ENCODE data around the gene ARPC5L. TPM values are rescaled to one million over a fixed set of nuclear protein-coding genes. Genes with fewer than 3 reads are reported as not detected.

ARPC5L gene
- total and polyA plus RNA-seq, 4 donors, result 27.6 to 64.6 (median 47.7) TPM

DNA sequence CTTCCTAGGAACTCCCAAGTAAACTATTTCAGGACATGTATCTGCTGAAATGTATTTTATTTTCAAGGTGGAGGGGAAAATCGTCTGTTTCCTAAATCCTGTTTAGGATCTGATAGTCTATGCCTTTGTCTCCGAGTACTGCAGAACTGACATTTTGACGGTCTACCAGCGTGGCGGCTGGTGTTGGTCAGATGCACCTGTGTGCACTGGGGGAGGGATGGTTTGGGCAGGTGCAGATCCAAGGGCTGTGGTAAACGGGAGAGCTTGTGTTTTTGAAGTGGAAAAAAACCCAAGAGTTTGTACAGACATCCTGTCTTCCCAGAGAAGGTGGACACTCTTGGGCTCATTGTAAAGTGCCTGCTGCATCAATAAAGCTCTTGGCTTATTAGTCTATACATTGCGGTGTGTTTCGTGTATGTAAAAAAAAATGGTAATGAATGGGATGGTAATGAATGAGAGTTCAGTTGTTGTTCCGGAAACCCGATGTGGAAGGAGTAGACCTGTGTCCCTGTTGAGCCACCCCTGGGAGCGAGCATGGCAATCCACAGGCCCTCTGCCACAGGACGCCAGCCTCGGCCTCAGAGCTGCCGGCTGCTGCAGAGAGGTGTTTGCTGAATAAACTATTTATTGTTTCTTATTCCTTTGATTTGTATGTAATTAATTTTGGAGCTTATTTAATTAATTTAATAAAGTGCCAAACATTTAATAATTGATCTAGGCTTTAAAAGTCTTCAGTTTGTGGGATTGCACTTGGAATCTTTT is 15.3 kb downstream of the ARPC5L start:
- TF ChIP-seq, protein P1, sequence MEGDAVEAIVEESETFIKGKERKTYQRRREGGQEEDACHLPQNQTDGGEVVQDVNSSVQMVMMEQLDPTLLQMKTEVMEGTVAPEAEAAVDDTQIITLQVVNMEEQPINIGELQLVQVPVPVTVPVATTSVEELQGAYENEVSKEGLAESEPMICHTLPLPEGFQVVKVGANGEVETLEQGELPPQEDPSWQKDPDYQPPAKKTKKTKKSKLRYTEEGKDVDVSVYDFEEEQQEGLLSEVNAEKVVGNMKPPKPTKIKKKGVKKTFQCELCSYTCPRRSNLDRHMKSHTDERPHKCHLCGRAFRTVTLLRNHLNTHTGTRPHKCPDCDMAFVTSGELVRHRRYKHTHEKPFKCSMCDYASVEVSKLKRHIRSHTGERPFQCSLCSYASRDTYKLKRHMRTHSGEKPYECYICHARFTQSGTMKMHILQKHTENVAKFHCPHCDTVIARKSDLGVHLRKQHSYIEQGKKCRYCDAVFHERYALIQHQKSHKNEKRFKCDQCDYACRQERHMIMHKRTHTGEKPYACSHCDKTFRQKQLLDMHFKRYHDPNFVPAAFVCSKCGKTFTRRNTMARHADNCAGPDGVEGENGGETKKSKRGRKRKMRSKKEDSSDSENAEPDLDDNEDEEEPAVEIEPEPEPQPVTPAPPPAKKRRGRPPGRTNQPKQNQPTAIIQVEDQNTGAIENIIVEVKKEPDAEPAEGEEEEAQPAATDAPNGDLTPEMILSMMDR (IDR thresholded peaks at IDR 0.05; ENCODE audit: control extremely low read depth, extremely low read depth), result no peak
- no peak overlapping the region for H3K27ac ChIP-seq (ENCODE audit: low read depth in 1 of 2, low read length in 1 of 2)
- ATAC-seq (ENCODE audit: insufficient read depth, low FRiP score) (no peak), DNase-seq (no peak)
- H3K4me1 ChIP-seq (ENCODE audit: control insufficient read depth in 5 of 5, insufficient read depth in 5 of 5, low read length in 5 of 5), result peaks cover 4 to 13% (median 8%) of the 10 kb centered on the region in 5 donors
- H3K4me3 ChIP-seq, result no peak overlapping the region
- no peaks in the 10 kb centered on the region for H3K9me3 ChIP-seq (ENCODE audit: control insufficient read depth in 4 of 4, insufficient read depth in 3 of 4, low read length in 3 of 4)
- no peak overlapping the region for H3K9ac ChIP-seq (ENCODE audit: insufficient read depth in 1 of 2, low read length in 2 of 2)
- H3K36me3 ChIP-seq (ENCODE audit: control insufficient read depth in 4 of 4, insufficient read depth in 4 of 4, low read length in 4 of 4), result peaks cover 22 to 57% (median 37%) of the 10 kb centered on the region in 4 donors
- WGBS, 2 donors, result 88 to 89% methylated on average over 14 of the region's 14 CpGs
- no peaks in the 10 kb centered on the region for H3K27me3 ChIP-seq (ENCODE audit: control insufficient read depth in 3 of 3, insufficient read depth in 3 of 3, low read length in 2 of 3)

DNA sequence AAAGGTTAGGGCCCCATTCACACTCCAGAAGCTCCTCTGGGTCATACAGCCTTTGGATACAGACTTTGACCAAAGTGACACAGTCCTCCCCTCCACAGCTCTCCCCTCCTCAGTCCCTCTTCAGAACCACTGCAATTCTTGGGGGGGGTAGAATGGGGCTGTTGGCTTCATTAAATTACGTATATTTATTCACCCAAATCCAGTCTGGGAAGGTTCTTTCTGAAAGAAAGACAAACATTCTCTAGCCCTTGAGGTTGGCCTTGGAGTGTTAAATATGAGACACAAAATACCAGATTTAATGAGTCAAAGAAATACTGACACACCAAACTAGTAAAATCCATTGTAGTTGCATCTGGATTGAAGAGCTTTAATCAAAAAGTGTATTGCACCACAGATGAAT is 16.1 kb downstream of the ARPC5L start:
- TF ChIP-seq, protein P1 (IDR thresholded peaks at IDR 0.05; ENCODE audit: control extremely low read depth, extremely low read depth), result no peak
- no peak for ATAC-seq (ENCODE audit: insufficient read depth, low FRiP score)
- Histone ChIP-seq H3K9ac (ENCODE audit: insufficient read depth in 1 of 2, low read length in 2 of 2) (no peak overlapping the region), H3K27me3 (ENCODE audit: control insufficient read depth in 3 of 3, insufficient read depth in 3 of 3, low read length in 2 of 3) (no peaks in the 10 kb centered on the region), H3K4me3 (no peak overlapping the region), H3K27ac (ENCODE audit: low read depth in 1 of 2, low read length in 1 of 2) (no peak overlapping the region), H3K36me3 (ENCODE audit: control insufficient read depth in 4 of 4, insufficient read depth in 4 of 4, low read length in 4 of 4) (peaks cover 22 to 63% (median 37%) of the 10 kb centered on the region in 4 donors), H3K9me3 (ENCODE audit: control insufficient read depth in 4 of 4, insufficient read depth in 3 of 4, low read length in 3 of 4) (no peaks in the 10 kb centered on the region), H3K4me1 (ENCODE audit: control insufficient read depth in 5 of 5, insufficient read depth in 5 of 5, low read length in 5 of 5) (peaks cover 0 to 6% (median 4%) of the 10 kb centered on the region in 5 donors)
- peak in 1 of 3 donors; percentile 51 for DNase-seq
- WGBS, 2 donors, result 74 to 89% methylated on average over 1 of the region's 1 CpG

DNA sequence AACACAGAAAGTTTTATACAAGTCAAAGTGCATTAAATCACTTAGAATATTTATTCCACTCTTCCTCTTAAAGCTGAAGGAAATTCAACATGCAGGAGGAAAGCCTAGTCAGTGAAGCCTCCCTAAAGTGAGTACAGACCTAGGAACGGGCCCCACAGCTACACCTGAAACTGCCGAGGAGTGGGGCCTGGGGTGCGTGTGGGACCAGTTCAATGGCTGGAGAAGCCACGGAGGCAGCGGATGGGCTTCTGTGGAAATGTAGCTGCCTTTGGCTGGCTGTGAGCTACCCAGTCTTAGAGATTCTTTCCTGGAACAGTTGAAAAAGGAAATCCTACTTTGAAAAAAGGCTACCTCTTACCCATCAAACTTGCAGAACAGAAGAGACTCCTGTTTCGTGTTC is 16.6 kb downstream of the ARPC5L start:
- TF ChIP-seq, protein P1 (IDR thresholded peaks at IDR 0.05; ENCODE audit: control extremely low read depth, extremely low read depth), result no peak
- H3K27me3 ChIP-seq (ENCODE audit: control insufficient read depth in 3 of 3, insufficient read depth in 3 of 3, low read length in 2 of 3), result no peaks in the 10 kb centered on the region
- 82 to 90% methylated on average over 6 of the region's 6 CpGs for WGBS, 2 donors
- DNase-seq, result no peak
- H3K4me1 ChIP-seq (ENCODE audit: control insufficient read depth in 5 of 5, insufficient read depth in 5 of 5, low read length in 5 of 5), result peaks cover 0 to 4% (median 2%) of the 10 kb centered on the region in 5 donors
- H3K9ac ChIP-seq (ENCODE audit: insufficient read depth in 1 of 2, low read length in 2 of 2), result no peak overlapping the region
- H3K36me3 ChIP-seq (ENCODE audit: control insufficient read depth in 4 of 4, insufficient read depth in 4 of 4, low read length in 4 of 4), result peaks cover 22 to 63% (median 33%) of the 10 kb centered on the region in 4 donors
- peak overlapping the region in 1 of 2 donors; percentile 10 for H3K27ac ChIP-seq (ENCODE audit: low read depth in 1 of 2, low read length in 1 of 2)
- H3K4me3 ChIP-seq, result no peak overlapping the region
- no peak for ATAC-seq (ENCODE audit: insufficient read depth, low FRiP score)
- no peaks in the 10 kb centered on the region for H3K9me3 ChIP-seq (ENCODE audit: control insufficient read depth in 4 of 4, insufficient read depth in 3 of 4, low read length in 3 of 4)
